ENCODE results near the gene STK39.

DNA sequence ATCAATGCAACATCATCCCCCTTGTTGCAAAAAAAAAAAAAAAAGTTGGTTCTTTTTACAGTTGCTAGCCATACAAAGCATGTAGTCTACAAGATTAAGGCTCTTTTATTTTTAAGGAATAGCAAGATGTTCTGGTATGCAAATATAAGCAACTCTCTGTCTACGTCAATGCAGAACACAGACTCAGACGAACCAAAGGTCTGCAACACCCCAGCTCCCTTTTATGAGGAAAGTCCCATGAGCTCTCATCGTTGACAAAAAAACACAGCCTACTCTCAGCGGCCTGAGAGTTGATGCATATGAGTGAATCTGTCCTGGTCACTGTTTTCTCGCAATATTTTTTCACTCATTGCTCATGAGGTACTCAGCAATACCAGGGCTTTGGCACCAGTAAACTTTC lies 112.9 kb downstream of the STK39 start:
- TF ChIP-seq, protein P1, sequence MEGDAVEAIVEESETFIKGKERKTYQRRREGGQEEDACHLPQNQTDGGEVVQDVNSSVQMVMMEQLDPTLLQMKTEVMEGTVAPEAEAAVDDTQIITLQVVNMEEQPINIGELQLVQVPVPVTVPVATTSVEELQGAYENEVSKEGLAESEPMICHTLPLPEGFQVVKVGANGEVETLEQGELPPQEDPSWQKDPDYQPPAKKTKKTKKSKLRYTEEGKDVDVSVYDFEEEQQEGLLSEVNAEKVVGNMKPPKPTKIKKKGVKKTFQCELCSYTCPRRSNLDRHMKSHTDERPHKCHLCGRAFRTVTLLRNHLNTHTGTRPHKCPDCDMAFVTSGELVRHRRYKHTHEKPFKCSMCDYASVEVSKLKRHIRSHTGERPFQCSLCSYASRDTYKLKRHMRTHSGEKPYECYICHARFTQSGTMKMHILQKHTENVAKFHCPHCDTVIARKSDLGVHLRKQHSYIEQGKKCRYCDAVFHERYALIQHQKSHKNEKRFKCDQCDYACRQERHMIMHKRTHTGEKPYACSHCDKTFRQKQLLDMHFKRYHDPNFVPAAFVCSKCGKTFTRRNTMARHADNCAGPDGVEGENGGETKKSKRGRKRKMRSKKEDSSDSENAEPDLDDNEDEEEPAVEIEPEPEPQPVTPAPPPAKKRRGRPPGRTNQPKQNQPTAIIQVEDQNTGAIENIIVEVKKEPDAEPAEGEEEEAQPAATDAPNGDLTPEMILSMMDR (IDR thresholded peaks at IDR 0.05), result no peak
- TF ChIP-seq POLR2A (IDR thresholded peaks at IDR 0.05), result no peak

All from lower leg skin (tissue), 3 donors.